HepG2 (cell line): ENCODE results near the gene YIPF2. TPM values are rescaled to one million over a fixed set of nuclear protein-coding genes. Genes with fewer than 3 reads are reported as not detected.

ENCODE experiments used
- ATAC-seq: fragments of 200-7000 bp; cut with Tn5 transposase; 3 replicates; pipeline ENCODE4 v1.9.1; 2020; ENCODE audit warnings: mild to moderate bottlenecking, moderate library complexity
- BruUV-seq: library from RNA; stranded (reverse); fragments of 400-500 nt; replicated peaks from 2 replicates; lab custom pipeline; 2021; lab: Mats Ljungman, UMichigan
- CTCF ChIA-PET: fragments of 300-600 bp; formaldehyde crosslinking; extraction: SDS; loops from one replicate; lab custom pipeline; 2021; ENCODE audit warnings: low total read pairs, inconsistent platforms, low intra/inter-chr PET ratio; lab: Yijun Ruan, JAX
- POLR2A ChIA-PET: fragments of 350-600 bp; sonication (Branson Sonifier 250); formaldehyde crosslinking; loops from one replicate; lab custom pipeline; 2020; ENCODE audit warnings: antibody characterized with exemption, inconsistent platforms; lab: Yijun Ruan, JAX
- DNase-seq: peaks from one replicate; pipeline ENCODE4 v3.0.0-alpha.2; 2015; ENCODE audit warnings: low spot score
- FAIRE-seq: peaks from 3 replicates; lab custom pipeline; 2011; peaks lifted over from hg19 to GRCh38; lab: Jason Lieb, UNC
- H2AFZ ChIP-seq: one replicate; pipeline ENCODE4 v1.6.1; 2011; ENCODE audit warnings: low read length, inconsistent platforms
- H3K27ac ChIP-seq: fragments of 300-600 bp; 3 replicates; pipeline ENCODE4 v1.8.0; 2011; ENCODE audit warnings: mixed run types, mild to moderate bottlenecking, mixed read lengths, low read length, inconsistent platforms; ENCODE audit not compliant: insufficient read depth; ENCODE audit errors: extremely low read length
- H3K27me3 ChIP-seq, 2 experiments: fragments of 200-600 bp in 1 of 2; 2 replicates in 1 of 2; 3 replicates in 1 of 2; pipeline versions ENCODE4 v1.6.0 to v1.8.0; 2011; ENCODE audit warnings: low read length in 2 of 2, mild to moderate bottlenecking in 2 of 2, moderate library complexity in 2 of 2, inconsistent platforms in 1 of 2; ENCODE audit not compliant: insufficient read depth in 2 of 2, control insufficient read depth in 1 of 2
- H3K36me3 ChIP-seq, 2 experiments: fragments of 200-600 bp in 1 of 2; replicated peaks in 1 of 2; 2 replicates in 1 of 2; 3 replicates in 1 of 2; pipeline versions ENCODE4 v1.5.1 to v1.8.0; 2011; ENCODE audit warnings: low read length in 2 of 2, inconsistent platforms in 1 of 2; ENCODE audit not compliant: insufficient read depth in 2 of 2, control insufficient read depth in 1 of 2
- H3K4me1 ChIP-seq: 2 replicates; pipeline ENCODE4 v1.5.1; 2012; ENCODE audit warnings: low read length, inconsistent platforms; ENCODE audit not compliant: insufficient read depth
- H3K4me2 ChIP-seq: 2 replicates; pipeline ENCODE4 v1.6.0; 2011; ENCODE audit warnings: low read depth, low read length, inconsistent platforms
- H3K4me3 ChIP-seq, 3 experiments: fragments of 200-600 bp in 1 of 3; sonication (generic), shearing (Covaris generic) in 1 of 3; replicated peaks in 1 of 3; 2 replicates each; pipeline ENCODE4 v1.5.1; 2011 to 2016; ENCODE audit warnings: low read length in 3 of 3, inconsistent platforms in 2 of 3, low read depth in 2 of 3, mild to moderate bottlenecking in 2 of 3, control low read depth in 1 of 3, mixed read lengths in 1 of 3; ENCODE audit not compliant: insufficient read depth in 1 of 3
- H3K79me2 ChIP-seq: one replicate; pipeline ENCODE4 v1.6.1; 2011; ENCODE audit warnings: low read length, inconsistent platforms; ENCODE audit not compliant: insufficient read depth
- H3K9ac ChIP-seq: 2 replicates; pipeline ENCODE4 v1.6.0; 2011; ENCODE audit warnings: mild to moderate bottlenecking, low read depth, low read length, inconsistent platforms; ENCODE audit not compliant: insufficient read depth
- H3K9me3 ChIP-seq: 2 replicates; pipeline ENCODE4 v1.5.1; 2012; ENCODE audit warnings: mild to moderate bottlenecking, low read length
- H4K20me1 ChIP-seq: 2 replicates; pipeline ENCODE4 v1.6.0; 2011; ENCODE audit warnings: inconsistent platforms, mild to moderate bottlenecking, low read length, moderate library complexity; ENCODE audit not compliant: insufficient read depth
- BATF2 ChIP-seq: sonication (generic); formaldehyde crosslinking; IDR thresholded peaks from 2 replicates; pipeline ENCODE4 v1.8.0; 2022; ENCODE audit warnings: mild to moderate bottlenecking, missing genetic modification reagents, moderate library complexity
- CENPBD1 ChIP-seq: sonication (generic); formaldehyde crosslinking; IDR thresholded peaks from 2 replicates; pipeline ENCODE4 v1.8.0; 2022; ENCODE audit warnings: missing genetic modification reagents, low read depth, mild to moderate bottlenecking, borderline replicate concordance
- ESRRA ChIP-seq: sonication (generic); formaldehyde crosslinking; IDR thresholded peaks from 2 replicates; pipeline ENCODE4 v1.5.1; 2020; ENCODE audit warnings: mild to moderate bottlenecking, low read depth, missing genetic modification reagents
- NR2F2 ChIP-seq: IDR thresholded peaks from 2 replicates; pipeline ENCODE4 v1.6.1; 2012; ENCODE audit warnings: low read depth, inconsistent platforms, borderline replicate concordance
- NR2F6 ChIP-seq, 2 experiments: IDR thresholded peaks; 2 replicates each; pipeline ENCODE4 v1.6.1; 2016; ENCODE audit warnings: antibody characterized with exemption in 1 of 2, mild to moderate bottlenecking in 1 of 2
- POLR2A ChIP-seq, 2 experiments: IDR thresholded peaks; 2 replicates each; pipeline ENCODE4 v1.6.1; 2011; ENCODE audit warnings: low read depth in 2 of 2, low read length in 2 of 2, mild to moderate bottlenecking in 1 of 2, moderate library complexity in 1 of 2; ENCODE audit not compliant: insufficient read depth in 1 of 2
- RARA ChIP-seq: IDR thresholded peaks from 2 replicates; pipeline ENCODE4 v1.6.1; 2016; ENCODE audit warnings: missing genetic modification reagents, missing compliant biosample characterization
- RXRA ChIP-seq: sonication (generic); formaldehyde crosslinking; IDR thresholded peaks from 2 replicates; pipeline ENCODE4 v1.5.1; 2020; ENCODE audit warnings: missing genetic modification reagents
- THAP11 ChIP-seq: IDR thresholded peaks from 2 replicates; pipeline ENCODE4 v1.6.1; 2016; ENCODE audit warnings: missing biosample characterization, missing genetic modification reagents
- THRA ChIP-seq: sonication (generic); formaldehyde crosslinking; IDR thresholded peaks from 2 replicates; pipeline ENCODE4 v1.4.0; 2020; ENCODE audit warnings: missing genetic modification reagents, borderline replicate concordance
- ZBTB25 ChIP-seq: IDR thresholded peaks from 2 replicates; pipeline ENCODE4 v1.6.1; 2018; ENCODE audit warnings: missing genetic modification reagents
- ZNF234 ChIP-seq: sonication (generic); formaldehyde crosslinking; conservative IDR thresholded peaks from 2 replicates; pipeline ENCODE4 v1.5.1; 2020; ENCODE audit warnings: mild to moderate bottlenecking, missing genetic modification reagents
- ZNF674 ChIP-seq: sonication (generic); formaldehyde crosslinking; IDR thresholded peaks from 2 replicates; pipeline ENCODE4 v1.5.0; 2020; ENCODE audit warnings: low read depth, mild to moderate bottlenecking, missing genetic modification reagents
- ZNF883 ChIP-seq: sonication (generic); formaldehyde crosslinking; IDR thresholded peaks from 2 replicates; pipeline ENCODE4 v1.5.1; 2020; ENCODE audit warnings: mild to moderate bottlenecking, missing genetic modification reagents; ENCODE audit errors: not compliant biosample characterization
- WGBS: methylation state at CpG from one replicate; pipeline ENCODE4 v1.1.6; 2017; ENCODE audit warnings: low lambda C conversion rate; 5-methylcytosine and 5-hydroxymethylcytosine counted together
- in situ Hi-C: cut with HindIII; loops from 2 replicates; pipeline ENCODE4 v1.10.0; 2017; ENCODE audit warnings: low pct_unique_long_range_greater_than_20kb; ENCODE audit not compliant: extremely low pct_ligation_motif_present
- intact Hi-C: fragments of 100-400 bp; cut with micrococcal nuclease; formaldehyde crosslinking; loops from one replicate; pipeline ENCODE4 v1.10.0; 2022; ENCODE audit not compliant: unreplicated experiment
- polyA plus RNA-seq, 8 experiments: library from polyadenylated mRNA; depleted of rRNA in 3 of 8; stranded (reverse) in 7 of 8; unstranded in 1 of 8; fragments of >200 nt; fragmentation: Illumina TruSeq in 4 of 8; extraction: Trizol in 4 of 8; gene quantifications; 2 replicates each; pipeline versions ENCODE4 v1.2.1 to v1.2.3, GENCODE V29; 2011 to 2016; ENCODE audit warnings: low read depth in 4 of 8, missing spikeins in 1 of 8, mixed read lengths in 1 of 8; ENCODE audit not compliant: insufficient read depth in 1 of 8
- total RNA-seq, 5 experiments: library from RNA; depleted of rRNA; stranded (reverse); fragments of >200 nt; fragmentation: Illumina TruSeq; extraction: Trizol; gene quantifications; 2 replicates each; pipeline ENCODE4 v1.2.3, GENCODE V29; 2016; ENCODE audit warnings: low read depth in 1 of 5
- TF ChIP-seq, protein P1 (sequence below): sonication (generic); formaldehyde crosslinking; IDR thresholded peaks from 2 replicates; pipeline ENCODE4 v1.4.0; 2020; ENCODE audit warnings: missing genetic modification reagents, borderline replicate concordance

Gene YIPF2
- total and polyA plus RNA-seq, 2 of the 13 experiments (the other 11 are each of a cell fraction or from before 2014, with no cell fraction given), result 37.3 to 53.2 TPM

- Histone ChIP-seq H3K27me3 (no peaks in the 10 kb centered on the region), H3K9ac (peak overlapping the region; percentile 13; the same call in 1 of the 2 replicates), H2AFZ (no peak overlapping the region), H3K9me3 (no peaks in the 10 kb centered on the region), H3K4me1 (peaks cover 56% of the 10 kb centered on the region), H3K27ac (peak overlapping the region; percentile 47), H3K36me3 (peaks cover 4 to 8% of the 10 kb centered on the region in 2 experiments; a peak in 3 of 5 replicates), H3K4me3 (no peak overlapping the region), H4K20me1 (0 out of 2 replicates have a peak, but pooled peaks cover 2% of the 10 kb centered on the region), H3K4me2 (peak overlapping the region; percentile 39; the same call in 1 of the 2 replicates), H3K79me2 (peaks cover 66% of the 10 kb centered on the region)
- intact Hi-C loops, result no loop called here
- ChIA-PET POLR2A (interaction anchor here (1.2 kb wide), 1 partner anchor 8 kb away, joined by 5 read pairs; no protein-coding TSS in a partner anchor), CTCF (no interaction called here)
- BruUV-seq, result no TSS peak
- no peak for ATAC-seq
- FAIRE-seq, result no peak
- DNase-seq, result no peak
- in situ Hi-C loops, result no loop called here
- 84% methylated on average over 14 of the region's 14 CpGs for WGBS
- TF ChIP-seq ZNF883 (CRISPR knock-in tag), result no peak
- TF ChIP-seq RXRA (CRISPR knock-in tag), result peak; percentile 57; the same call in 1 of the 2 replicates
- no peak for TF ChIP-seq POLR2A (IDR thresholded peaks at IDR 0.05; ENCODE audit: insufficient read depth in 1 of 2, low read depth in 2 of 2, low read length in 2 of 2)
- TF ChIP-seq ZBTB25 (CRISPR knock-in tag), result no peak
- peak; percentile 59; the same call in 1 of the 2 replicates for TF ChIP-seq THRA (CRISPR knock-in tag)
- TF ChIP-seq ZNF674 (CRISPR knock-in tag), result no peak
- 0 out of 2 replicates have a peak, but pooled peaks have one; percentile 38 for TF ChIP-seq THAP11 (CRISPR knock-in tag)
- no peak for TF ChIP-seq ZNF234 (CRISPR knock-in tag)
- peak; percentile 68; the same call in 1 of the 2 replicates for TF ChIP-seq ESRRA
- peak; percentile 84 for TF ChIP-seq NR2F2
- peak; percentile 84 for TF ChIP-seq NR2F6 (IDR thresholded peaks at IDR 0.05)
- TF ChIP-seq NR2F6 (CRISPR knock-in tag; IDR thresholded peaks at IDR 0.05), result peak; percentile 74
- no peak for TF ChIP-seq CENPBD1
- TF ChIP-seq RARA (CRISPR knock-in tag), result peak; percentile 83
- TF ChIP-seq, protein P1, sequence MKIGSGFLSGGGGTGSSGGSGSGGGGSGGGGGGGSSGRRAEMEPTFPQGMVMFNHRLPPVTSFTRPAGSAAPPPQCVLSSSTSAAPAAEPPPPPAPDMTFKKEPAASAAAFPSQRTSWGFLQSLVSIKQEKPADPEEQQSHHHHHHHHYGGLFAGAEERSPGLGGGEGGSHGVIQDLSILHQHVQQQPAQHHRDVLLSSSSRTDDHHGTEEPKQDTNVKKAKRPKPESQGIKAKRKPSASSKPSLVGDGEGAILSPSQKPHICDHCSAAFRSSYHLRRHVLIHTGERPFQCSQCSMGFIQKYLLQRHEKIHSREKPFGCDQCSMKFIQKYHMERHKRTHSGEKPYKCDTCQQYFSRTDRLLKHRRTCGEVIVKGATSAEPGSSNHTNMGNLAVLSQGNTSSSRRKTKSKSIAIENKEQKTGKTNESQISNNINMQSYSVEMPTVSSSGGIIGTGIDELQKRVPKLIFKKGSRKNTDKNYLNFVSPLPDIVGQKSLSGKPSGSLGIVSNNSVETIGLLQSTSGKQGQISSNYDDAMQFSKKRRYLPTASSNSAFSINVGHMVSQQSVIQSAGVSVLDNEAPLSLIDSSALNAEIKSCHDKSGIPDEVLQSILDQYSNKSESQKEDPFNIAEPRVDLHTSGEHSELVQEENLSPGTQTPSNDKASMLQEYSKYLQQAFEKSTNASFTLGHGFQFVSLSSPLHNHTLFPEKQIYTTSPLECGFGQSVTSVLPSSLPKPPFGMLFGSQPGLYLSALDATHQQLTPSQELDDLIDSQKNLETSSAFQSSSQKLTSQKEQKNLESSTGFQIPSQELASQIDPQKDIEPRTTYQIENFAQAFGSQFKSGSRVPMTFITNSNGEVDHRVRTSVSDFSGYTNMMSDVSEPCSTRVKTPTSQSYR (CRISPR knock-in tag), result peak; percentile 68; the same call in 1 of the 2 replicates
- TF ChIP-seq BATF2 (CRISPR knock-in tag), result no peak
Observed at GRCh38 chr19:10881403-10882107, 46.9 kb downstream of the YIPF2 start.
